GM12878 (cell line): ENCODE measurements around the gene PARP15. TPM values are rescaled to one million over a fixed set of nuclear protein-coding genes. Genes with fewer than 3 reads are reported as not detected.

Experiments used
- IKZF1 ChIP-seq: fragments of 450-650 bp; conservative IDR thresholded peaks from 2 replicates; pipeline ENCODE4 v1.6.1; 2017; ENCODE audit warnings: antibody characterized with exemption, mild to moderate bottlenecking
- IKZF2 ChIP-seq, 2 experiments: fragments of 450-650 bp; IDR thresholded peaks; 2 replicates each; pipeline ENCODE4 v1.6.1; 2017; ENCODE audit warnings: mild to moderate bottlenecking in 2 of 2, moderate library complexity in 2 of 2
- JUND ChIP-seq: IDR thresholded peaks from 2 replicates; pipeline ENCODE4 v1.6.1; 2012; ENCODE audit warnings: low read depth, mild to moderate bottlenecking, low read length, improper control_type of control experiment, moderate library complexity
- NFXL1 ChIP-seq: fragments of 450-650 bp; IDR thresholded peaks from 2 replicates; pipeline ENCODE4 v1.6.1; 2017; ENCODE audit warnings: antibody characterized with exemption, mild to moderate bottlenecking, borderline replicate concordance
- NR2C2 ChIP-seq: IDR thresholded peaks from 2 replicates; pipeline ENCODE4 v1.6.1; 2011; ENCODE audit warnings: borderline replicate concordance, low read depth; ENCODE audit not compliant: control insufficient read depth, insufficient read length
- POU2F2 ChIP-seq: IDR thresholded peaks from 3 replicates; pipeline ENCODE4 v1.6.1; 2011; ENCODE audit warnings: low read depth, mild to moderate bottlenecking, low read length, borderline replicate concordance
- SUZ12 ChIP-seq: fragments of 200-600 bp; sonication (generic); IDR thresholded peaks from one replicate; pipeline ENCODE4 v1.6.1; 2018; ENCODE audit warnings: antibody characterized with exemption, mild to moderate bottlenecking; ENCODE audit not compliant: unreplicated experiment
- ZNF622 ChIP-seq: fragments of 450-650 bp; IDR thresholded peaks from 2 replicates; pipeline ENCODE4 v1.6.1; 2017; ENCODE audit warnings: mild to moderate bottlenecking, inconsistent platforms
- polyA plus RNA-seq, 11 experiments: library from polyadenylated mRNA; depleted of rRNA in 4 of 11; unstranded in 6 of 11; stranded (reverse) in 5 of 11; fragments of >200 nt; fragmentation: Nextera tagmentation in 4 of 11; fragmentation: Illumina TruSeq in 1 of 11; extraction: Ambion mirVana in 4 of 11; extraction: Trizol in 1 of 11; gene quantifications; 1 replicate in 1 of 11; 2 replicates in 10 of 11; pipeline versions ENCODE4 v1.2.1 to v1.2.3, GENCODE V29; 2011 to 2016; ENCODE audit warnings: inconsistent platforms in 2 of 11, missing spikeins in 2 of 11, low read depth in 1 of 11
- total RNA-seq, 4 experiments: library from RNA; depleted of rRNA in 3 of 4; stranded (reverse); fragments of >200 nt in 3 of 4; fragmentation: Illumina TruSeq in 1 of 4; extraction: Trizol in 1 of 4; gene quantifications; 2 replicates each; pipeline versions ENCODE4 v1.2.1 to v1.2.3, GENCODE V29; 2013 to 2021
- TF ChIP-seq, protein P1 (sequence below): IDR thresholded peaks from 2 replicates; pipeline ENCODE4 v1.6.1; 2011; ENCODE audit warnings: low read depth, mild to moderate bottlenecking, low read length, moderate library complexity, borderline replicate concordance; ENCODE audit errors: extremely low read depth
- TF ChIP-seq, protein P2 (sequence below): fragments of 450-650 bp; IDR thresholded peaks from 2 replicates; pipeline ENCODE4 v1.6.1; 2017; ENCODE audit warnings: mild to moderate bottlenecking, low read depth, inconsistent platforms; ENCODE audit not compliant: poor library complexity, severe bottlenecking
- TF ChIP-seq, protein P3 (sequence below): IDR thresholded peaks from 2 replicates; pipeline ENCODE4 v1.6.1; 2012; ENCODE audit warnings: mild to moderate bottlenecking, low read depth, low read length
- TF ChIP-seq, protein P4 (sequence below): fragments of 450-650 bp; IDR thresholded peaks from 2 replicates; pipeline ENCODE4 v1.6.1; 2017; ENCODE audit warnings: antibody characterized with exemption, mild to moderate bottlenecking, moderate library complexity
- TF ChIP-seq, protein P5 (sequence below): IDR thresholded peaks from 2 replicates; pipeline ENCODE4 v1.6.1; 2011; ENCODE audit warnings: borderline replicate concordance, low read depth, mild to moderate bottlenecking, moderate library complexity, mixed read lengths, low read length; ENCODE audit not compliant: insufficient read depth; ENCODE audit errors: extremely low read length

Gene PARP15
- total and polyA plus RNA-seq, 10 of the 15 experiments (the other 5 are each of a cell fraction or from before 2014, with no cell fraction given): 9.0 to 234 (median 36.3) TPM

GRCh38 chr3:122681974-122682409 lies 104.5 kb downstream of the PARP15 start (continued):
- TF ChIP-seq, protein P1, sequence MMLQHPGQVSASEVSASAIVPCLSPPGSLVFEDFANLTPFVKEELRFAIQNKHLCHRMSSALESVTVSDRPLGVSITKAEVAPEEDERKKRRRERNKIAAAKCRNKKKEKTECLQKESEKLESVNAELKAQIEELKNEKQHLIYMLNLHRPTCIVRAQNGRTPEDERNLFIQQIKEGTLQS: no peak
- TF ChIP-seq ZNF622 (no peak), IKZF1 (peak; percentile 67), NFXL1 (no peak), SUZ12 (no peak), NR2C2 (no peak), JUND (no peak), POU2F2 (no peak), IKZF2 (IDR thresholded peaks at IDR 0.05) (peak; percentile 54 to 73; a peak in 3 of 4 replicates)
- TF ChIP-seq, protein P2, sequence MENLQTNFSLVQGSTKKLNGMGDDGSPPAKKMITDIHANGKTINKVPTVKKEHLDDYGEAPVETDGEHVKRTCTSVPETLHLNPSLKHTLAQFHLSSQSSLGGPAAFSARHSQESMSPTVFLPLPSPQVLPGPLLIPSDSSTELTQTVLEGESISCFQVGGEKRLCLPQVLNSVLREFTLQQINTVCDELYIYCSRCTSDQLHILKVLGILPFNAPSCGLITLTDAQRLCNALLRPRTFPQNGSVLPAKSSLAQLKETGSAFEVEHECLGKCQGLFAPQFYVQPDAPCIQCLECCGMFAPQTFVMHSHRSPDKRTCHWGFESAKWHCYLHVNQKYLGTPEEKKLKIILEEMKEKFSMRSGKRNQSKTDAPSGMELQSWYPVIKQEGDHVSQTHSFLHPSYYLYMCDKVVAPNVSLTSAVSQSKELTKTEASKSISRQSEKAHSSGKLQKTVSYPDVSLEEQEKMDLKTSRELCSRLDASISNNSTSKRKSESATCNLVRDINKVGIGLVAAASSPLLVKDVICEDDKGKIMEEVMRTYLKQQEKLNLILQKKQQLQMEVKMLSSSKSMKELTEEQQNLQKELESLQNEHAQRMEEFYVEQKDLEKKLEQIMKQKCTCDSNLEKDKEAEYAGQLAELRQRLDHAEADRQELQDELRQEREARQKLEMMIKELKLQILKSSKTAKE: no peak
- TF ChIP-seq, protein P3, sequence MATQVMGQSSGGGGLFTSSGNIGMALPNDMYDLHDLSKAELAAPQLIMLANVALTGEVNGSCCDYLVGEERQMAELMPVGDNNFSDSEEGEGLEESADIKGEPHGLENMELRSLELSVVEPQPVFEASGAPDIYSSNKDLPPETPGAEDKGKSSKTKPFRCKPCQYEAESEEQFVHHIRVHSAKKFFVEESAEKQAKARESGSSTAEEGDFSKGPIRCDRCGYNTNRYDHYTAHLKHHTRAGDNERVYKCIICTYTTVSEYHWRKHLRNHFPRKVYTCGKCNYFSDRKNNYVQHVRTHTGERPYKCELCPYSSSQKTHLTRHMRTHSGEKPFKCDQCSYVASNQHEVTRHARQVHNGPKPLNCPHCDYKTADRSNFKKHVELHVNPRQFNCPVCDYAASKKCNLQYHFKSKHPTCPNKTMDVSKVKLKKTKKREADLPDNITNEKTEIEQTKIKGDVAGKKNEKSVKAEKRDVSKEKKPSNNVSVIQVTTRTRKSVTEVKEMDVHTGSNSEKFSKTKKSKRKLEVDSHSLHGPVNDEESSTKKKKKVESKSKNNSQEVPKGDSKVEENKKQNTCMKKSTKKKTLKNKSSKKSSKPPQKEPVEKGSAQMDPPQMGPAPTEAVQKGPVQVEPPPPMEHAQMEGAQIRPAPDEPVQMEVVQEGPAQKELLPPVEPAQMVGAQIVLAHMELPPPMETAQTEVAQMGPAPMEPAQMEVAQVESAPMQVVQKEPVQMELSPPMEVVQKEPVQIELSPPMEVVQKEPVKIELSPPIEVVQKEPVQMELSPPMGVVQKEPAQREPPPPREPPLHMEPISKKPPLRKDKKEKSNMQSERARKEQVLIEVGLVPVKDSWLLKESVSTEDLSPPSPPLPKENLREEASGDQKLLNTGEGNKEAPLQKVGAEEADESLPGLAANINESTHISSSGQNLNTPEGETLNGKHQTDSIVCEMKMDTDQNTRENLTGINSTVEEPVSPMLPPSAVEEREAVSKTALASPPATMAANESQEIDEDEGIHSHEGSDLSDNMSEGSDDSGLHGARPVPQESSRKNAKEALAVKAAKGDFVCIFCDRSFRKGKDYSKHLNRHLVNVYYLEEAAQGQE: no peak
- TF ChIP-seq, protein P4, sequence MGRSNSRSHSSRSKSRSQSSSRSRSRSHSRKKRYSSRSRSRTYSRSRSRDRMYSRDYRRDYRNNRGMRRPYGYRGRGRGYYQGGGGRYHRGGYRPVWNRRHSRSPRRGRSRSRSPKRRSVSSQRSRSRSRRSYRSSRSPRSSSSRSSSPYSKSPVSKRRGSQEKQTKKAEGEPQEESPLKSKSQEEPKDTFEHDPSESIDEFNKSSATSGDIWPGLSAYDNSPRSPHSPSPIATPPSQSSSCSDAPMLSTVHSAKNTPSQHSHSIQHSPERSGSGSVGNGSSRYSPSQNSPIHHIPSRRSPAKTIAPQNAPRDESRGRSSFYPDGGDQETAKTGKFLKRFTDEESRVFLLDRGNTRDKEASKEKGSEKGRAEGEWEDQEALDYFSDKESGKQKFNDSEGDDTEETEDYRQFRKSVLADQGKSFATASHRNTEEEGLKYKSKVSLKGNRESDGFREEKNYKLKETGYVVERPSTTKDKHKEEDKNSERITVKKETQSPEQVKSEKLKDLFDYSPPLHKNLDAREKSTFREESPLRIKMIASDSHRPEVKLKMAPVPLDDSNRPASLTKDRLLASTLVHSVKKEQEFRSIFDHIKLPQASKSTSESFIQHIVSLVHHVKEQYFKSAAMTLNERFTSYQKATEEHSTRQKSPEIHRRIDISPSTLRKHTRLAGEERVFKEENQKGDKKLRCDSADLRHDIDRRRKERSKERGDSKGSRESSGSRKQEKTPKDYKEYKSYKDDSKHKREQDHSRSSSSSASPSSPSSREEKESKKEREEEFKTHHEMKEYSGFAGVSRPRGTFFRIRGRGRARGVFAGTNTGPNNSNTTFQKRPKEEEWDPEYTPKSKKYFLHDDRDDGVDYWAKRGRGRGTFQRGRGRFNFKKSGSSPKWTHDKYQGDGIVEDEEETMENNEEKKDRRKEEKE: no peak
- TF ChIP-seq, protein P5, sequence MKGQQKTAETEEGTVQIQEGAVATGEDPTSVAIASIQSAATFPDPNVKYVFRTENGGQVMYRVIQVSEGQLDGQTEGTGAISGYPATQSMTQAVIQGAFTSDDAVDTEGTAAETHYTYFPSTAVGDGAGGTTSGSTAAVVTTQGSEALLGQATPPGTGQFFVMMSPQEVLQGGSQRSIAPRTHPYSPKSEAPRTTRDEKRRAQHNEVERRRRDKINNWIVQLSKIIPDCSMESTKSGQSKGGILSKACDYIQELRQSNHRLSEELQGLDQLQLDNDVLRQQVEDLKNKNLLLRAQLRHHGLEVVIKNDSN: no peak
